SK-N-SH (cell line): Measurements from ENCODE around the gene HSPA5.
"Not testable (repeated sequence)": the region's sequence is repeated elsewhere in the genome, so short reads cannot be mapped to it uniquely, and the experiment has no call there.

Source experiments
- CTCF ChIP-seq: fragments of 200-600 bp; sonication (generic); IDR thresholded peaks from 2 replicates; pipeline ENCODE4 v1.6.1; 2017; ENCODE audit warnings: antibody characterized with exemption, mild to moderate bottlenecking, moderate library complexity
- EZH2phosphoT487 ChIP-seq: fragments of 200-600 bp; sonication (generic); IDR thresholded peaks from 2 replicates; pipeline ENCODE4 v1.6.1; 2017; ENCODE audit warnings: low read depth, mixed run types, mild to moderate bottlenecking, antibody characterized with exemption, moderate library complexity, borderline replicate concordance
- FOSL2 ChIP-seq: IDR thresholded peaks from 2 replicates; pipeline ENCODE4 v1.4.0; 2012; ENCODE audit warnings: low read depth, mild to moderate bottlenecking, moderate library complexity, borderline replicate concordance
- RAD21 ChIP-seq: IDR thresholded peaks from 2 replicates; pipeline ENCODE4 v1.6.1; 2012; ENCODE audit warnings: mild to moderate bottlenecking, low read length
- RXRA ChIP-seq: IDR thresholded peaks from 2 replicates; pipeline ENCODE4 v1.4.0; 2012; ENCODE audit warnings: low read depth, mild to moderate bottlenecking, borderline replicate concordance
- SIN3A ChIP-seq: IDR thresholded peaks from 2 replicates; pipeline ENCODE4 v1.6.1; 2012; ENCODE audit warnings: low read depth, mild to moderate bottlenecking, low read length, moderate library complexity, borderline replicate concordance
- TAF1 ChIP-seq: IDR thresholded peaks from 2 replicates; pipeline ENCODE4 v1.6.1; 2012; ENCODE audit warnings: low read depth, mild to moderate bottlenecking, low read length, moderate library complexity, borderline replicate concordance
- YY1 ChIP-seq: IDR thresholded peaks from 2 replicates; pipeline ENCODE4 v1.4.0; 2012; ENCODE audit warnings: low read depth, mild to moderate bottlenecking
- ZBTB33 ChIP-seq: IDR thresholded peaks from 2 replicates; pipeline ENCODE4 v1.4.0; 2012; ENCODE audit warnings: low read depth, borderline replicate concordance

GRCh38 chr9:125224858-125225257, 16.3 kb downstream of the HSPA5 start:
- not testable (repeated sequence) for TF ChIP-seq RAD21, CTCF, SIN3A, YY1, FOSL2, TAF1, RXRA, ZBTB33, EZH2phosphoT487
